OCI-LY7 (cell line): Measurements from ENCODE around the gene CTDSPL. TPM values are rescaled to one million over a fixed set of nuclear protein-coding genes. Genes with fewer than 3 reads are reported as not detected.

Experiments
- BruUV-seq: library from RNA; stranded (reverse); fragments of 400-500 nt; replicated peaks from 2 replicates; lab custom pipeline; 2021; lab: Mats Ljungman, UMichigan
- CTCF ChIA-PET: fragments of 300-600 bp; sonication (Branson Sonifier 250); formaldehyde crosslinking; loops from one replicate; lab custom pipeline; 2022; ENCODE audit warnings: antibody characterized with exemption; ENCODE audit not compliant: unreplicated experiment; lab: Charles Lee
- POLR2A ChIA-PET: fragments of 300-600 bp; sonication (Branson Sonifier 250); formaldehyde crosslinking; loops from one replicate; lab custom pipeline; 2022; ENCODE audit warnings: antibody characterized with exemption; lab: Charles Lee
- DNase-seq: peaks from one replicate; pipeline ENCODE4 v3.0.0-alpha.2; 2015; ENCODE audit warnings: low spot score
- H2AFZ ChIP-seq: fragments of 200-600 bp; sonication (generic), shearing (Covaris generic); 2 replicates; pipeline ENCODE4 v1.6.1; 2014; ENCODE audit warnings: mild to moderate bottlenecking, antibody characterized with exemption, low read length, moderate library complexity
- H3K27ac ChIP-seq: fragments of 200-600 bp; sonication (generic); 2 replicates; pipeline ENCODE4 v1.5.1; 2014; ENCODE audit warnings: mixed run types, low read depth, mild to moderate bottlenecking, moderate library complexity, low read length, inconsistent platforms; ENCODE audit not compliant: poor library complexity, severe bottlenecking
- H3K36me3 ChIP-seq: fragments of 200-600 bp; sonication (generic); 2 replicates; pipeline ENCODE4 v1.6.1; 2014; ENCODE audit warnings: mild to moderate bottlenecking, antibody characterized with exemption, low read length, moderate library complexity, mixed read lengths; ENCODE audit not compliant: insufficient read depth
- H3K4me1 ChIP-seq: fragments of 200-600 bp; sonication (generic); 2 replicates; pipeline ENCODE4 v1.5.1; 2014; ENCODE audit warnings: mild to moderate bottlenecking, low read length; ENCODE audit not compliant: insufficient read depth, poor library complexity, severe bottlenecking
- H3K4me2 ChIP-seq: fragments of 200-600 bp; sonication (generic); 2 replicates; pipeline ENCODE4 v1.6.1; 2014; ENCODE audit warnings: mild to moderate bottlenecking, low read length
- H3K4me3 ChIP-seq: fragments of 200-600 bp; sonication (generic); 2 replicates; pipeline ENCODE4 v1.5.1; 2014; ENCODE audit warnings: mild to moderate bottlenecking, low read depth, low read length; ENCODE audit not compliant: poor library complexity, severe bottlenecking
- H3K79me2 ChIP-seq: fragments of 200-600 bp; sonication (generic); 2 replicates; pipeline ENCODE4 v1.6.1; 2016; ENCODE audit warnings: low read depth, mild to moderate bottlenecking, low read length, moderate library complexity, mixed read lengths; ENCODE audit not compliant: insufficient read depth
- H3K9me2 ChIP-seq: fragments of 200-600 bp; sonication (generic); 2 replicates; pipeline ENCODE4 v1.6.1; 2016; ENCODE audit warnings: mild to moderate bottlenecking, low read length, mixed read lengths; ENCODE audit not compliant: insufficient read depth
- H3K9me3 ChIP-seq: fragments of 200-600 bp; sonication (generic); 2 replicates; pipeline ENCODE4 v1.6.1; 2014; ENCODE audit warnings: mild to moderate bottlenecking, mixed run types, low read length, mixed read lengths
- H4K20me1 ChIP-seq: fragments of 200-600 bp; sonication (generic); 2 replicates; pipeline ENCODE4 v1.6.1; 2014; ENCODE audit warnings: mild to moderate bottlenecking, antibody characterized with exemption, low read length, moderate library complexity, mixed read lengths; ENCODE audit not compliant: insufficient read depth
- CTCF ChIP-seq: fragments of 200-600 bp; sonication (generic); conservative IDR thresholded peaks from 2 replicates; pipeline ENCODE4 v1.5.1; 2014; ENCODE audit warnings: mild to moderate bottlenecking, antibody characterized with exemption, low read length, moderate library complexity, mixed read lengths
- EZH2phosphoT487 ChIP-seq: fragments of 200-600 bp; sonication (generic); IDR thresholded peaks from 2 replicates; pipeline ENCODE4 v1.6.1; 2018; ENCODE audit warnings: low read depth, borderline replicate concordance, mild to moderate bottlenecking, mixed run types, antibody characterized with exemption, low read length, moderate library complexity, mixed read lengths
- intact Hi-C: fragments of 100-400 bp; cut with micrococcal nuclease; formaldehyde crosslinking; loops from one replicate; pipeline ENCODE4 v1.10.0; 2022; ENCODE audit not compliant: unreplicated experiment
- total RNA-seq, 2 experiments: library from RNA; depleted of rRNA in 1 of 2; stranded (reverse); fragments of >200 nt in 1 of 2; shearing (Covaris generic) in 1 of 2; gene quantifications; 2 replicates each; pipeline ENCODE4 v1.2.3, GENCODE V29; 2014 to 2022

CTDSPL gene
- total RNA-seq, 2 experiments from 2014 or later, result 0.38 TPM; not detected in 1

- Histone ChIP-seq H3K4me2 (no peak overlapping the region), H3K4me1 (peaks cover 9% of the 10 kb centered on the region), H3K79me2 (no peaks in the 10 kb centered on the region), H3K9me3 (no peaks in the 10 kb centered on the region), H4K20me1 (no peaks in the 10 kb centered on the region), H2AFZ (peak overlapping the region; percentile 64), H3K36me3 (no peaks in the 10 kb centered on the region), H3K4me3 (no peak overlapping the region), H3K9me2 (no peaks in the 10 kb centered on the region), H3K27ac (no peak overlapping the region)
- intact Hi-C loops, result no loop called here
- peak; percentile 10 for DNase-seq
- TF ChIP-seq EZH2phosphoT487 (no peak), CTCF (no peak)
- POLR2A ChIA-PET, result no interaction called here
- CTCF ChIA-PET, result no interaction called here
- BruUV-seq, result no TSS peak
Observed at GRCh38 chr3:37935290-37935668, 73.6 kb downstream of the CTDSPL start.

GRCh38 chr3:37935756-37936666, 74.3 kb downstream of the CTDSPL start:
- ChIA-PET POLR2A (no interaction called here), CTCF (no interaction called here)
- Histone ChIP-seq H3K9me3 (no peaks in the 10 kb centered on the region), H3K4me3 (no peak overlapping the region), H3K79me2 (no peaks in the 10 kb centered on the region), H3K9me2 (no peaks in the 10 kb centered on the region), H4K20me1 (no peaks in the 10 kb centered on the region), H3K36me3 (no peaks in the 10 kb centered on the region), H2AFZ (peak overlapping the region; percentile 64), H3K27ac (no peak overlapping the region), H3K4me1 (peaks cover 9% of the 10 kb centered on the region), H3K4me2 (no peak overlapping the region)
- intact Hi-C loops, result no loop called here
- BruUV-seq, result no TSS peak
- DNase-seq, result no peak
- TF ChIP-seq CTCF (no peak), EZH2phosphoT487 (no peak)

- Histone ChIP-seq H3K4me3 (no peak overlapping the region), H3K79me2 (no peaks in the 10 kb centered on the region), H3K36me3 (no peaks in the 10 kb centered on the region), H3K27ac (no peak overlapping the region), H3K9me2 (no peaks in the 10 kb centered on the region), H2AFZ (no peak overlapping the region), H4K20me1 (no peaks in the 10 kb centered on the region), H3K4me1 (peaks cover 9% of the 10 kb centered on the region), H3K9me3 (no peaks in the 10 kb centered on the region), H3K4me2 (no peak overlapping the region)
- intact Hi-C loops, result no loop called here
- TF ChIP-seq CTCF (no peak), EZH2phosphoT487 (no peak)
- no TSS peak for BruUV-seq
- ChIA-PET POLR2A (no interaction called here), CTCF (no interaction called here)
- DNase-seq, result no peak
Observed at GRCh38 chr3:37937156-37937555, 75.5 kb downstream of the CTDSPL start.
